ENCODE results near the gene MRGPRD.
"Not testable (repeated sequence)": the region's sequence is repeated elsewhere in the genome, so short reads cannot be mapped to it uniquely, and the experiment has no call there.

MRGPRD gene

DNA sequence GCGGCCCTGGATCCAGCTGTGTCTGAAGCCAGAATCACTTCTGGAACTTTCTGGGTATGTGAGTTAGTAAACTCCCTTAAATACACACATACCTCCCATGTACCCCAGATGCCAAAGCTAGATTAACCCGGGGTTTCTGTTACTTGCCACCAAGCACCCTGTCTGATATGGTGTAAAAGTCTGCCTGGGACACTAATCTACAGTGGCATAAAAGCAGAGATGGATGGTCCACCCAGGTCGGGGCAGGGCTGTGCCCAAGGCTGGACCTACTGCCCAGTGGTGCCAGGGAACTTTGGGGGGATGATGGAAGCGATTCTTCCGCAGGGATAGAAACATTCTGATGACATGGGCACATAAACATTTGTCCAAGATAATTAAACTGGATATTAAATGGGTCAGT is 19.6 kb upstream of the MRGPRD start:
- Histone ChIP-seq H4K20me1 (ENCODE audit: insufficient read depth, low read length) (no peaks in the 10 kb centered on the region), H3K4me3 (ENCODE audit: low read length) (no peak overlapping the region), H3K9me3 (ENCODE audit: insufficient read depth, low read length) (no peaks in the 10 kb centered on the region), H3K27me3 (ENCODE audit: low read depth, low read length) (peaks cover 12% of the 10 kb centered on the region; the same call in 1 of the 2 replicates), H3K27ac (ENCODE audit: low read length) (no peak overlapping the region), H3K79me2 (ENCODE audit: low read length) (no peaks in the 10 kb centered on the region), H3K4me2 (ENCODE audit: low read length) (no peak overlapping the region), H2AFZ (ENCODE audit: low read depth, low read length) (no peak overlapping the region), H3K36me3 (replicated peaks; ENCODE audit: low read depth, low read length) (no peaks in the 10 kb centered on the region), H3K9ac (ENCODE audit: low read length) (no peak overlapping the region), H3K4me1 (ENCODE audit: low read length) (peaks cover 3% of the 10 kb centered on the region; the same call in 1 of the 2 replicates)
- TF ChIP-seq, protein P1, sequence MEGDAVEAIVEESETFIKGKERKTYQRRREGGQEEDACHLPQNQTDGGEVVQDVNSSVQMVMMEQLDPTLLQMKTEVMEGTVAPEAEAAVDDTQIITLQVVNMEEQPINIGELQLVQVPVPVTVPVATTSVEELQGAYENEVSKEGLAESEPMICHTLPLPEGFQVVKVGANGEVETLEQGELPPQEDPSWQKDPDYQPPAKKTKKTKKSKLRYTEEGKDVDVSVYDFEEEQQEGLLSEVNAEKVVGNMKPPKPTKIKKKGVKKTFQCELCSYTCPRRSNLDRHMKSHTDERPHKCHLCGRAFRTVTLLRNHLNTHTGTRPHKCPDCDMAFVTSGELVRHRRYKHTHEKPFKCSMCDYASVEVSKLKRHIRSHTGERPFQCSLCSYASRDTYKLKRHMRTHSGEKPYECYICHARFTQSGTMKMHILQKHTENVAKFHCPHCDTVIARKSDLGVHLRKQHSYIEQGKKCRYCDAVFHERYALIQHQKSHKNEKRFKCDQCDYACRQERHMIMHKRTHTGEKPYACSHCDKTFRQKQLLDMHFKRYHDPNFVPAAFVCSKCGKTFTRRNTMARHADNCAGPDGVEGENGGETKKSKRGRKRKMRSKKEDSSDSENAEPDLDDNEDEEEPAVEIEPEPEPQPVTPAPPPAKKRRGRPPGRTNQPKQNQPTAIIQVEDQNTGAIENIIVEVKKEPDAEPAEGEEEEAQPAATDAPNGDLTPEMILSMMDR (IDR thresholded peaks at IDR 0.05; ENCODE audit: low read depth, low read length): no peak
- TF ChIP-seq EZH2phosphoT487 (IDR thresholded peaks at IDR 0.05; ENCODE audit: low read depth): no peak

DNA sequence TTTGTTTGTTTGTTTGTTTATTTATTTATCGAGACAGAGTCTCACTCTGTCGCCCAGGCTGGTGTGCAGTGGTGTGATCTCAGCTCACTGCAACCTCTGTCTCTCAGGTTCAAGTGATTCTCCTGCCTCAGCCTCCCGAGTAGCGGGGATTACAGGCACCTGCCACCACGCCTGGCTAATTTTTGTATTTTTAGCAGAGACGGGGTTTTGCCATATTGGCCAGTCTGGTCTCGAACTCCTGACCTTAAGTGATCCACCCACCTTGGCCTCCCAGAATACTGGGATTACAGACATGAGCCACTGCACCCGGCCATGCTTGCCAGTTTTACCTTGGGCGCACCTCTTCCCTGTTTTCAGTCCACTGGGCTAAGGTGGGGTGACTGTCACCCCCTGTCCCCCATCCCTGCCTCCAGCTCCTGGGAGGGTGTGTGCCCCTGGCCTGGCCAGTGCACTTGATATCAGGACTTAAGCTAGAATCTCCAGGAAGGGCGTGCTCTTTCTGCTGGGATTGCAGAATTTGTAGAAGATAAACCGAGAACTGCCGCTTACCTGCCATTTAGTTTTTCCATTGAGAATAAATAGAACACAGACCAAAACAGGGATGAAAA is 19.1 kb upstream of the MRGPRD start:
- not testable (repeated sequence) for H2AFZ ChIP-seq (ENCODE audit: low read depth, low read length); H3K27ac ChIP-seq (ENCODE audit: low read length); H3K36me3 ChIP-seq (replicated peaks; ENCODE audit: low read depth, low read length); H3K4me2 ChIP-seq (ENCODE audit: low read length); H4K20me1 ChIP-seq (ENCODE audit: insufficient read depth, low read length); H3K79me2 ChIP-seq (ENCODE audit: low read length); H3K9me3 ChIP-seq (ENCODE audit: insufficient read depth, low read length); H3K9ac ChIP-seq (ENCODE audit: low read length); H3K4me3 ChIP-seq (ENCODE audit: low read length); H3K4me1 ChIP-seq (ENCODE audit: low read length)
- H3K27me3 ChIP-seq (ENCODE audit: low read depth, low read length): peaks cover 12% of the 10 kb centered on the region; the same call in 1 of the 2 replicates

DNA sequence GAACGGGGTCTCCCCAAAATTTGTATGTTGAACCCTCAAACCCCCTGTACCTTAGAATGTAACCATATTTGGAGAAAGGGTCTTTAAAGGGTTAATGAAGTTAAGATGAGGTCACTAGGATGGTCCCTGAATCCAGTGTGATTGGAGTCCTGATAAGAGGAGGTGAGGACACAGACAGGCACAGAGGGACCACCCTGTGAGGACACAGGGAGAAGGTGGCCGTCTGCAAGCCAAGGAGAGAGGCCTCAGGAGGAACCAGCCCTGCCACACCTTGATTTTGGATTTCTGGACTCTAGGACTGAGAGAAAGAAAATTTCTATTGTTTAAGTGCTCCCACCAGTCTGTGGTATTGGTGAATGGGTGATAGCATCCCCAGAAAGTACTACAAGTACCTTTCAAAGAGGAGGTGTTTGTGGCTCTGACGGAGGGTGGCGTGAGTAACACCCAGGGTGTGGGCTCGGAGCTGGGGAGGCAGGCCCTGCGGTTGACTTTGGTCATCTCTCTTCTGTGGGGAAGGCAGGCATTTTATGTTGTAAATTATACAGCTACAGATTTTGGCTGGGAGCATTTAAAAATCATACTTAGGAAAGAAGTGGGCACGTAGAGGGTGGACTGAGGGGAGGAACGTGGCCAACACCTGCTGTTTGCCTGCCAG is 18.4 kb upstream of the MRGPRD start:
- H3K27ac ChIP-seq (ENCODE audit: low read length): no peak overlapping the region
- TF ChIP-seq EZH2phosphoT487 (IDR thresholded peaks at IDR 0.05; ENCODE audit: low read depth): no peak
- TF ChIP-seq, protein P1 (IDR thresholded peaks at IDR 0.05; ENCODE audit: low read depth, low read length): no peak
- no peaks in the 10 kb centered on the region for H3K36me3 ChIP-seq (replicated peaks; ENCODE audit: low read depth, low read length)
- peaks cover 12% of the 10 kb centered on the region; the same call in 1 of the 2 replicates for H3K27me3 ChIP-seq (ENCODE audit: low read depth, low read length)
- H3K4me3 ChIP-seq (ENCODE audit: low read length): no peak overlapping the region
- H3K4me2 ChIP-seq (ENCODE audit: low read length): no peak overlapping the region
- no peak overlapping the region for H3K9ac ChIP-seq (ENCODE audit: low read length)
- H3K4me1 ChIP-seq (ENCODE audit: low read length): no peaks in the 10 kb centered on the region
- H4K20me1 ChIP-seq (ENCODE audit: insufficient read depth, low read length): no peaks in the 10 kb centered on the region
- no peaks in the 10 kb centered on the region for H3K9me3 ChIP-seq (ENCODE audit: insufficient read depth, low read length)
- H3K79me2 ChIP-seq (ENCODE audit: low read length): no peaks in the 10 kb centered on the region
- no peak overlapping the region for H2AFZ ChIP-seq (ENCODE audit: low read depth, low read length)

DNA sequence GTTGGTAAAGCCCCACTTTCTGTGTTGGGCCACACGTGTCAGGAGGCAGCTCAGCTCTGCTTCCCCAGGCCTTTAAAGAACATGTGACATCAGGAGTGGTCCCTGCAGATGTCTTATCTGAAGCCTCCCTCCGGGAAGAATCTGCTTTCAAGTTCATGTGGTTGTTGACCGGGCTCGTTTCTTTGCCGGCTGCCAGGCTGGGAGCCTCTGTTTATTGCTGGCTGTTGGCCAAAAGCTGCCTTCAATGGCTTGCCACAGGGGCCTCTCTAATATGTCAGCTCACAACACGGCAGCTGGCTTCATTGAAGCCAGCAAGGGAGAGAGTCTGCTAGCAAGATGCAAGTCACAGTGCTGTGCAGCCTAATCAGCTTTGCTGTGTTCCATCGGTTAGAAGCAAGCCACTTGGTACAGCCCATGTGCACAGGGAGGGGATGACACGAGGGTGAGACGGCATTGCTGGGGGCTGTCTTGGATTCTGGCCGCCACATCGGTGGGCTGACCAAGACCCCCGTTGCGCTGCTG is 17.7 kb upstream of the MRGPRD start:
- no peaks in the 10 kb centered on the region for H3K4me1 ChIP-seq (ENCODE audit: low read length)
- no peaks in the 10 kb centered on the region for H3K79me2 ChIP-seq (ENCODE audit: low read length)
- no peak overlapping the region for H3K4me3 ChIP-seq (ENCODE audit: low read length)
- no peaks in the 10 kb centered on the region for H4K20me1 ChIP-seq (ENCODE audit: insufficient read depth, low read length)
- H3K9me3 ChIP-seq (ENCODE audit: insufficient read depth, low read length): no peaks in the 10 kb centered on the region
- no peak overlapping the region for H3K9ac ChIP-seq (ENCODE audit: low read length)
- no peaks in the 10 kb centered on the region for H3K36me3 ChIP-seq (replicated peaks; ENCODE audit: low read depth, low read length)
- TF ChIP-seq, protein P1 (IDR thresholded peaks at IDR 0.05; ENCODE audit: low read depth, low read length): no peak
- H3K4me2 ChIP-seq (ENCODE audit: low read length): no peak overlapping the region
- H3K27me3 ChIP-seq (ENCODE audit: low read depth, low read length): peaks cover 12% of the 10 kb centered on the region; the same call in 1 of the 2 replicates
- H3K27ac ChIP-seq (ENCODE audit: low read length): no peak overlapping the region
- H2AFZ ChIP-seq (ENCODE audit: low read depth, low read length): no peak overlapping the region
